HG03175 (cell line): ENCODE measurements around the gene C1orf115.
A peak's percentile ranks its signal among the peaks of the same experiment; 100 is the strongest.
"Not testable (repeated sequence)": the region's sequence is repeated elsewhere in the genome, so short reads cannot be mapped to it uniquely, and the experiment has no call there.

Experiments
- ATAC-seq: cut with Tn5 transposase; IDR thresholded peaks from one replicate; pipeline ENCODE4 v1.9.1; 2021; ENCODE audit warnings: mild to moderate bottlenecking, moderate library complexity; ENCODE audit not compliant: unreplicated experiment

The C1orf115 gene

GRCh38 chr1:220690140-220691052 lies at the start of gene C1orf115:
C1orf115 (plus strand) TSS chr1:220690363; CDS start chr1:220690403, 40 bp downstream.
- peak; percentile 93 for ATAC-seq

- ATAC-seq: no peak
These were observed 47.9 kb upstream of the C1orf115 start for GRCh38 chr1:220642285-220642684.

- no peak for ATAC-seq
These were observed 37.2 kb upstream of the C1orf115 start for GRCh38 chr1:220652995-220653394.

- peak; percentile 95 for ATAC-seq
These were observed 34.7 kb upstream of the C1orf115 start for GRCh38 chr1:220655509-220655908.

DNA sequence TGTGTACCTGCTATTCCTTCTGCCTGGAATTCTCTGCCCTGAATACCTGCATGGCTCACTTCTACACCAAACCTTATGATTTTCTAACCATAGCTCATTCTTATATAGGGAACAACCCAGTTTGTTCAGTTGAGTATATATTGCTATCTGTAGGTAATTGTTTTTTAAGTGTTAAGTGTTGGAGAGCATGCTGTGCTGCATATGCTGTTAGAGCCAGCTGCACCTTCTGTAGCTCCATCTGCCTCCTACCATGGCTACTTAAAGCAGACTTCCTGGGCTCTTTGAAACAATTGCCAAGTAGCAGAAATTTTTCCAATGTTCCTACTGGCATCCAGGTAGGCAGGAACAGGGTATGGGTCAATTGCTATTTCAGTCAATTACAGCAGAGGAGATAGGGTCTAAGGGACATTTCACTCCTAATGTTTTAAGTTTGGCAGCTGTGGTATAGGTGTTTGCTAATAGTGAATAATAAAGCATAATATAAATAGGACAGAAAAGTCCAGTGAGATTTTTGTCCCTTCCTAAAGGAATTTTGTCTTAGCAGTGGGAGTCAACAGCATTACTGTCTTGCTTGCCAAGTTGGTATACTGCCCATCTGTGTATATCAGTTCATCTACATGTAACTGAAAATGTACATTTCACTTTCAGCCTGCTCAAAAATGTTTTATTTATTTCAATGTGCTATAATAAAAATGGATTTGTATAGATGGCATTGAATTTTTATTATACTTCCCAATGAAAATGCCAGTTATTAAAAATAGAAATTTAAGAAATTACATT lies 34.0 kb upstream of the C1orf115 start:
- peak; percentile 5 for ATAC-seq

DNA sequence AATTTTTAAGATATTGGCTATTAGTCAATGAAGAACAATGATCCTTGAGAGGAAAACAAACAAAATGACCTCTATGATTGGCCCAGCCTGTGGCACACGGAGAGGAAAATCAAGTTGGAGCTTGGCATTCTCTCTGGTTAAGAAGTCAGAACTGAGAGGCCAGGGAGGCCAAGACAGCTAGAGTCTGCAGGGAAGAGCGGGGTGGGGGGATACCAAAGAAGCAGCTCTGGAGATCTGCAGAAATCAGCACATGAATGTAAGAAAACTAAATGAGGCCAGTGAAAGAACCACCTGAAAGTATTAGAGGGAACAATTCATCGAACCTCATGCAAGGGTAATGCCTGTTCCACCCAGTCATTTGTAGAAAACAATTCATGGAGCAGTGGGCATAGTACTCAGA lies 23.8 kb upstream of the C1orf115 start:
- no peak for ATAC-seq

- no peak for ATAC-seq
These were observed 21.2 kb upstream of the C1orf115 start for GRCh38 chr1:220669005-220669404.

DNA sequence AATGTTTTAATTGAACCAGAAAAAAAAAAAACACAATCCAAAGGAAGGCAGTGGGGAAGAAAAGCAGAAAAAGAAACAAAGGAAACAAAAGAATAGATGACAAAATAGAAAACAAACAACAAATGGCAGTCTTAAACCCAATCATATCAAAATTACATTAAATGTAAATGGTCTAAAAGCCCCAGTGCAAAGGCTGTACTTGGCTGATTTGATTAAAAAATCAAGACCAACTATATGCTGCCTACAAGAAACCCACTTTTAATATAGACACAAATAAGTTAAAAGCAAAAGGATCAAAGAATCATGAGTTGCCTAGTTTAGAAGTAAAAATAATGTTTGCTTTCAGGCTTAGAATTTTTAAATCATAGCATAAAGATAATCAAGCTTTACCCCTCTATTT lies 19.8 kb upstream of the C1orf115 start:
- ATAC-seq: no peak

- no peak for ATAC-seq
These were observed 16.2 kb upstream of the C1orf115 start for GRCh38 chr1:220673921-220674320.

- no peak for ATAC-seq
These were observed 12.9 kb upstream of the C1orf115 start for GRCh38 chr1:220677251-220677650.

DNA sequence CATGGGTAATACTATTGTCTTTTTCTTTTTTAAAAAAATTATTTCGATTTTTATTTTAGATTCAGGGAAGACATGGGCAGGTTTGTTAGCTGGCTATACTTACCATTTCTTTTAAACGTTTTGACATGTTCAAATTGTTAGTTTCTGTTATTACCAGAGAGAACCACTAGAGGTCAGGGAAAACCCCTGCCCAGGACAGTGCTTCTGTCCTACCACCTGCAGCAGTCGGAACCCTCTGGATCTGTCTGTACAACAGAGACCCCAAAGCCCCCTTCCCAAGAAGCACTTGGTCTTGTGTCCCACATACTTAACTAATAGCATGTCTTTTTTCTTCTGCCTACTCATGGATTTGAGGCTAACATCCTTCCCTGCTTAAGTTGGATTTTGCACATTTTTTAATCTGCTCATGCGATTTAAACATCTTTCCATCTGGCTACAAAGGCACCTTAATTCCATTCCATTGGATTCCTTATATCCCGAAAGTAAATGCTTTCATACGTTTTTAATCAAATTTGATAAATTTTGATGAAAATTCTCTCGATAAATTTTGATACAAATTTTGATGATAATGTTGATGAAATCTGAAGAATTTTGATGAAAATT lies 10.0 kb upstream of the C1orf115 start:
- ATAC-seq: peak; percentile 97

DNA sequence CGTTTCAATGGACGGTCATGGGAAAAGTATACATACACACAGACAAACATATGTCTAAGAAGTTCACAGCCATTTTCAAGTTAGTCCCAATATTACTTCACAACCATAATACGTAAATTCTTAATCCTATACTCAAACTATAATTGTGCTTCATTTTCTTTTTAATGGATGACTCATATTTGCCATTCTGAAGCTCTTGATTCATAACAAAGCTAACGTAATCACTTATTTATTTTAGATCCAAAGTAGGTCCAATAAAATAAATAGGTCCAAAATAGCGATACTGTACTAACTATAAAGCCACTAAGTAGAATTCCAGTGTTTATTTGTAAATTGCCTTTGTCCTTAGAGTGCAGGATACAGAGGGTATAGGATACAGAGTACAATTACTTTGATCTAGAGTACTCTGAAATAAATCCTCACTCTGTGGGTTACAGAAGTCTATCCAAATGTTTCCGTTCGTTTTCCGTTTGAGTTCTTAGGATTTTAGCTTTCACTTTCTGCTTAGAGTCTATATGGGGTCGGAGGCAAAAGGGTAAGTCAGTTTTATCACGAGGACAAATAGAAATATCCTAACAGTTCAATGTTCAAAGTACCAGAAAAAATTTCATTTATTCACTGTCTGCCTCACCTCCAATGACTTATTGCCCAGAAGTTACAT lies 8.8 kb upstream of the C1orf115 start:
- ATAC-seq: no peak

DNA sequence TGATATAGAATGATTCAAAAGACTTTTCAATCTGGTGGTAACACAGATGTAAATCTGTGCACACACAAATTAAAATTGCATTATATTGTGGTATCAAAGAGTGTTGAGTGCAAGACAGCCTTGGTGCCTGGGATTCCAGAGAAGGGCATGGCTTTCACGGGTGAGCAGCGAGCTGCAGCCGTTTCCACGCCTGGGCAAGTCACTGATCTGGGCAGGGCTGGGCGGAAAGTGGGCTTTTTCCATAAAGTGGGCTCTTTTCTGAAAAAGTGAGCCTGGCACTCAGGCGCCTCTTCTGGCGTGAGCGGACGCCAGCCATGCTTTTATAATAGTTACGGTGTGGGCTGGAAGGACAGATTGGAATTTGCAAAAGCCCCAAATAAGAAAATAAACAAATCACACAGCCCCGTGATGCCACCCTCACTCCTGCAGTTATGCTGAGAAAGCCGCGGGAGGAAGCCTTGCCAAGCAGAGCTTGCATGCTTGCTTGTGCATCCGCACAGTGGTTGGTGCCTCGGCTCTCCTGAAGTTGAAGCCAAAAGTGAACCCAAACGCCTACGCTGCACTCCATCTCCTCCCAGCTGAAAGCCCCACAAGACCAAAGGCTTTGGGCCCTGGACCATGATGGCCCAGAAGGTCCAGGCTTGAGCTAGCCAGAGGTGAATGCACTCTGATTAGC lies 7.1 kb upstream of the C1orf115 start:
- ATAC-seq: no peak

GRCh38 chr1:220683716-220684115 lies 6.4 kb upstream of the C1orf115 start:
- ATAC-seq: not testable (repeated sequence)

DNA sequence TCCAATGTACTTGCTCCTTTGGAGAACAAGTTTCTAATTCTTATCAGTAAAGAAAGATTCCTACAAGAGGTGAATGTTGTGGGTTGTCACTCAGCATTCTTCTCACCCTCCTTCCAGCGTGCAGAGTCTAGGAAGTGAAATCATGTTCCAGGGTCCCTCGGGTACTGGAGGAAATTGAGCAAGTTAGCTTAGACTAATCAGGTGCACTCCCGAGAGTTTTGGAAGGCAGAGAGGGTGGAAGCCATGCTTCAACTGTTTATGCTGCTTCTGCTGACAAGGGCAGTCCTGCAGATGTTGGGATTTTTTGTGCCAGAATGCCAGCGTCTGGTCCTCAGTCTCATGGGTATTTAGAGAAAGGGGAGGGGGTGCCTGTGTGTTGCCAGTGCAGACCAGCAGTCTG lies 5.3 kb upstream of the C1orf115 start:
- no peak for ATAC-seq

GRCh38 chr1:220685879-220686278 lies 4.3 kb upstream of the C1orf115 start:
- ATAC-seq: no peak

DNA sequence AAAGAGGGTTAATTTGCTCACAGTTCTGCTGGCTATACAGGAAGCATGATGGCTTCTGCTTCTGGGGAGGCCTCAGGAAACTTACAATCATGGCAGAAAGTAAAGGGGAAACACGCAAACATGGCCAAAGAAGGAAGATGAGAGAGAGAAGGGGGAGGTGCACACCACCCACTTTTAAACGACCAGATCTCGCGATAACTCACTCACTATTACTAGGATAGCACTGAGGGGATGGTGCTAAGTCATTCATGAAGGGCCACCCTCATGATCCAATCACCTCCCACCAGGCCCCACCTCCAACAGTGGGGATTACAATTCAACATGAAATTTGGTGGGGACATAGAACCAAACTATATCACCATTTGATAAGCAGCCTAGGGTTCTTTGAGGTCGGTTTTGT lies 2.4 kb upstream of the C1orf115 start:
- no peak for ATAC-seq

DNA sequence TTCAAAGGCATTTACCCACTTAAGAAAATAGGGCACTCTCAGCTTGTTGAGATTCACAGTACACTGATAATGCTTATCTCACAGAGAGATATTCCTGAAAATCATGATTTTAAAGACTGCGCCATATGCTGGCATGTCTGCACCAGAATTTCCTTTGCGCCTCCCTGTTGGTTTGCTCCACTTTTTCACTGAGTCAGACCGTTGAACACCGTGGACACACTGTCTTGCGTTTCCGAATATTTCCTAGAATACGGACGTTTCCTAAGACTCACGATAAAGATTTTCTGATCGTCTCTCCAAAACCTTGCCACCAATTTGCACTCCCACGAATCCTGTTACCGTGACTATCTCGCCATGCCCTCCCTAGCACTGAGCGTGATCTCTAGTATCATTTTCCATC lies 497 bp upstream of the C1orf115 start:
- no peak for ATAC-seq

GRCh38 chr1:220691053-220691684 lies 1.0 kb downstream of the C1orf115 start:
- ATAC-seq: no peak
